ENCODE results near the gene TMEM232.

Gene TMEM232

DNA sequence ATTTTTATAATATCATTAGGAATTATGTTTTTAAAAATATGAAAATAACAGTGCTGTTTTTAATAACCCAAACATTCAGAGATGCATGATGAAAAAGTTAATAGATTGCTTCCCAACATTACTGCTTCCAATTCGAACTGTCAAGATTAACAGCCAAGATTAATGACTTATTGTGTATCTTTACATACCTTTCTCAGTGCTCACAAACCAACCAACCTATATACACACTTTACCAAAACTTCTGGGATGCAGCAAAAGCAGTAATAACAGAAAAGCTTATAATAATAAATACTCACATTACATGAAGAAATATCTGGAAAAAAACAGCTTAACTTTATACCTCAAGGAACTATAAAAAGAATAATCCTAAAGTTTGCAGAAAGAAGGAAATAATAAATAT lies 82.1 kb downstream of the TMEM232 start:
- no peak overlapping the region for H2BK15ac ChIP-seq (ENCODE audit: low read depth, poor library complexity, severe bottlenecking)
- H3K36me3 ChIP-seq (ENCODE audit: control insufficient read depth in 1 of 2, insufficient read depth in 2 of 2, low read depth in 1 of 2, low read length in 2 of 2), result no peaks in the 10 kb centered on the region
- no peak overlapping the region for H2BK120ac ChIP-seq (ENCODE audit: low read depth, low read length)
- H3K9ac ChIP-seq (ENCODE audit: low read length), result no peak overlapping the region
- no peak for DNase-seq
- H4K8ac ChIP-seq (ENCODE audit: low read length), result no peak overlapping the region
- no peak overlapping the region for H2BK5ac ChIP-seq (ENCODE audit: low read depth, low read length, poor library complexity, severe bottlenecking)
- no peak overlapping the region for H3K18ac ChIP-seq (ENCODE audit: low read depth in 1 of 2, low read length in 2 of 2)
- no peak overlapping the region for H3K4ac ChIP-seq (ENCODE audit: low read depth in 1 of 2, low read length in 2 of 2)
- H3K4me1 ChIP-seq (ENCODE audit: control insufficient read depth, insufficient read depth, low read depth, low read length), result no peaks in the 10 kb centered on the region
- no peak overlapping the region for H4K91ac ChIP-seq (ENCODE audit: low read length)
- H3K14ac ChIP-seq (ENCODE audit: low read length in 2 of 2), result no peak overlapping the region
- H3K23ac ChIP-seq (ENCODE audit: low read length in 2 of 2), result no peak overlapping the region
- H3K4me3 ChIP-seq (ENCODE audit: insufficient read depth in 1 of 2, low read depth in 1 of 2, low read length in 2 of 2), result no peak overlapping the region
- no peaks in the 10 kb centered on the region for H3K79me1 ChIP-seq (replicated peaks; ENCODE audit: low read length, poor library complexity, severe bottlenecking)
- H3K9me3 ChIP-seq (ENCODE audit: control insufficient read depth, low read length), result peaks cover 4% of the 10 kb centered on the region
- no peak overlapping the region for H2AFZ ChIP-seq (ENCODE audit: low read depth, low read length)
- H3K4me2 ChIP-seq (ENCODE audit: low read length, poor library complexity, severe bottlenecking), result no peak overlapping the region
- H3K27ac ChIP-seq (ENCODE audit: low read length, poor library complexity, severe bottlenecking), result no peak overlapping the region
- H2BK12ac ChIP-seq (ENCODE audit: low read length in 2 of 2), result no peak overlapping the region
- no peaks in the 10 kb centered on the region for H3K27me3 ChIP-seq (ENCODE audit: control insufficient read depth in 1 of 2, insufficient read depth in 1 of 2, low read length in 2 of 2)
- H2AK5ac ChIP-seq (ENCODE audit: low read length, severe bottlenecking), result no peak overlapping the region
- WGBS, result 44% methylated on average over 1 of the region's 1 CpG

DNA sequence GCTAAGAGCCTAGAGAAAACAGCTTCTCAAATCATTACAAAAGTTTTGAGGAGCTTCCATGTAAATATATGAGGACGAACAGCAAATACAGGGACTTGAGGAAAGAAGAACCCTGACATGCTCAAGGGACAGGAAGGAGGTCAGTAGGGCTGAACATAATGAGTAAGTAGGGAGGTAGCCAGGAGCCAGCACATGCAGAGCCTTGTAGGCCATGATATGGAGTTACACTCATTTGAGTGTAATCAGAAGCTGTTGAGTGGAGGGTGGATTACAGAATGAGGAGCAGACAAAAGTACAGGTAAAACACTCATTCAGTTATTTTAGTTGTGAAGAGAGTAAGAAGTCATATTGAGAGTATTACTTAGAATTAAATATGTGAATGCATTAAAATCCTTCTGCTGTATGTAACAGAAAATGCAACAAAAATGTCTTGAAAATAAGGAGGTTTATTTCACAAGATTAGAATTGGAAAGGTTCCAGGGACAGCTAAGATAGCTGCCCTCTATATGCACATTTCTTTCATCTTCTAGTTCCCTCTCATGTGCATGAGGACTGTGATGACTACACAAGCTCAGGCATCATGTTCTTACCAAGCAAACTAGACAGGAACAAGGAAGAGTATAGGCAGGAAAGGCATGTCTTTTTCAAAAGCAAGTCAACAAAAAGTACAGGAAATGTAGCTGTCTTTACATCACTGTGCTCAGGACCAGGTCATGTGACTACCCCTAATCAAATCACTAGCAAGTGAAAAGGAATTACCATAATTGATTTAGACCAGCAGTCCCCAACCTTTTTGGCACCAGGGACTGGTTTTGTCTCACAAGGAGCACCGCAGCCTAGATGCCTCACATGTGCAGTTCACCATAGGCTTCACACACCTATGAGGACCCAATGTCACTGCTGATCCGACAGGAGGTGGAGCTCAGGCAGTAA lies 87.2 kb downstream of the TMEM232 start:
- Histone ChIP-seq H3K36me3 (ENCODE audit: control insufficient read depth in 1 of 2, insufficient read depth in 2 of 2, low read depth in 1 of 2, low read length in 2 of 2) (no peaks in the 10 kb centered on the region), H3K9me3 (ENCODE audit: control insufficient read depth, low read length) (no peaks in the 10 kb centered on the region), H3K14ac (ENCODE audit: low read length in 2 of 2) (no peak overlapping the region), H2AFZ (ENCODE audit: low read depth, low read length) (no peak overlapping the region), H3K27me3 (ENCODE audit: control insufficient read depth in 1 of 2, insufficient read depth in 1 of 2, low read length in 2 of 2) (no peaks in the 10 kb centered on the region), H4K8ac (ENCODE audit: low read length) (no peak overlapping the region), H2AK5ac (ENCODE audit: low read length, severe bottlenecking) (no peak overlapping the region), H3K27ac (ENCODE audit: low read length, poor library complexity, severe bottlenecking) (no peak overlapping the region), H4K91ac (ENCODE audit: low read length) (no peak overlapping the region), H2BK12ac (ENCODE audit: low read length in 2 of 2) (no peak overlapping the region), H3K4me3 (ENCODE audit: insufficient read depth in 1 of 2, low read depth in 1 of 2, low read length in 2 of 2) (no peak overlapping the region), H3K4me1 (ENCODE audit: control insufficient read depth, insufficient read depth, low read depth, low read length) (no peaks in the 10 kb centered on the region), H2BK15ac (ENCODE audit: low read depth, poor library complexity, severe bottlenecking) (no peak overlapping the region), H3K23ac (ENCODE audit: low read length in 2 of 2) (no peak overlapping the region), H3K4me2 (ENCODE audit: low read length, poor library complexity, severe bottlenecking) (no peak overlapping the region), H2BK5ac (ENCODE audit: low read depth, low read length, poor library complexity, severe bottlenecking) (no peak overlapping the region), H2BK120ac (ENCODE audit: low read depth, low read length) (no peak overlapping the region), H3K79me1 (replicated peaks; ENCODE audit: low read length, poor library complexity, severe bottlenecking) (no peaks in the 10 kb centered on the region), H3K9ac (ENCODE audit: low read length) (no peak overlapping the region), H3K4ac (ENCODE audit: low read depth in 1 of 2, low read length in 2 of 2) (no peak overlapping the region), H3K18ac (ENCODE audit: low read depth in 1 of 2, low read length in 2 of 2) (no peak overlapping the region)
- DNase-seq, result no peak
- WGBS, result 85% methylated on average over 3 of the region's 3 CpGs

DNA sequence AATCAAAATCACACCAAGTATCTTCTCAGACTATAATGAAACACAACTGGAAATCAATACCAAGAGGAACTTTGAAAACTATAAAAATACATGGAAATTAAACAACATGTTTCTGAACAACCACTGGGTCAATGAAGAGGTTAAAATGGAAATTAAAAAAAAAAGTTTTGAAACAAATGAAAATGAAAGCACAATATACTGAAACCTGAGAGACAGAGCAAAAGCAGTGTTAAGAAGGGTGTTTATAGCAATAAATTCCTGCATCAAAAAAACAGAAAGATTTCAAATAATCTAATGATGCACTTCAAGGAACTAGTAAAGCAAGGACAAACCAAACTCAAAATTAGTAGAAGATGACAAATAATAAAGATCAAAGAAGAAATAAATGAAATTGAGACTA lies 92.0 kb downstream of the TMEM232 start:
- Histone ChIP-seq H3K27me3 (ENCODE audit: control insufficient read depth in 1 of 2, insufficient read depth in 1 of 2, low read length in 2 of 2) (no peaks in the 10 kb centered on the region), H4K91ac (ENCODE audit: low read length) (no peak overlapping the region), H3K18ac (ENCODE audit: low read depth in 1 of 2, low read length in 2 of 2) (no peak overlapping the region), H2BK5ac (ENCODE audit: low read depth, low read length, poor library complexity, severe bottlenecking) (no peak overlapping the region), H2AFZ (ENCODE audit: low read depth, low read length) (no peak overlapping the region), H3K4ac (ENCODE audit: low read depth in 1 of 2, low read length in 2 of 2) (no peak overlapping the region), H3K4me2 (ENCODE audit: low read length, poor library complexity, severe bottlenecking) (no peak overlapping the region), H2AK5ac (ENCODE audit: low read length, severe bottlenecking) (no peak overlapping the region), H2BK120ac (ENCODE audit: low read depth, low read length) (no peak overlapping the region), H4K8ac (ENCODE audit: low read length) (no peak overlapping the region), H3K36me3 (ENCODE audit: control insufficient read depth in 1 of 2, insufficient read depth in 2 of 2, low read depth in 1 of 2, low read length in 2 of 2) (no peaks in the 10 kb centered on the region), H2BK15ac (ENCODE audit: low read depth, poor library complexity, severe bottlenecking) (no peak overlapping the region), H3K9me3 (ENCODE audit: control insufficient read depth, low read length) (no peaks in the 10 kb centered on the region), H3K4me1 (ENCODE audit: control insufficient read depth, insufficient read depth, low read depth, low read length) (no peaks in the 10 kb centered on the region), H3K9ac (ENCODE audit: low read length) (no peak overlapping the region), H2BK12ac (ENCODE audit: low read length in 2 of 2) (no peak overlapping the region), H3K23ac (ENCODE audit: low read length in 2 of 2) (no peak overlapping the region), H3K4me3 (ENCODE audit: insufficient read depth in 1 of 2, low read depth in 1 of 2, low read length in 2 of 2) (no peak overlapping the region), H3K27ac (ENCODE audit: low read length, poor library complexity, severe bottlenecking) (no peak overlapping the region), H3K79me1 (replicated peaks; ENCODE audit: low read length, poor library complexity, severe bottlenecking) (no peaks in the 10 kb centered on the region), H3K14ac (ENCODE audit: low read length in 2 of 2) (no peak overlapping the region)
- DNase-seq, result no peak

DNA sequence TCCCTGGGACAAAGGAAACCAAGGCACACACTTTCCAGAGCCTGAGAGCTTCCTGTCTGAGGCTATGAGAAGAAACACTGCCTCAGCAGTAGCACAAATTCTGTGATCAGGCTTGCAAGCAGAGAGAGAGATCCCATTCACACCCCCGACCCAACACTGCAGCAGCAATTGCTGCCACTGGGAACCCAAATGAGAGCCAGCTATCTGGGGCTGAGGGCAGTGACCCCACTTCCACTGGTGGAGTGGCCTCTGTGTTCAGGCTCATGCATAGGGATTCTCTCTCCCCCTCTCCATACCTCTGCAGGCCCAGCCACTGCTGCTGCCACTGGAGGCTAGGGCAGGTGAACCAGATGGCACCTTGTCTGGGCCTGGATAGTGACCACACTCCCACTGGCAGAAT lies 95.2 kb downstream of the TMEM232 start:
- no peaks in the 10 kb centered on the region for H3K4me1 ChIP-seq (ENCODE audit: control insufficient read depth, insufficient read depth, low read depth, low read length)
- no peak overlapping the region for H2BK5ac ChIP-seq (ENCODE audit: low read depth, low read length, poor library complexity, severe bottlenecking)
- no peak for DNase-seq

More for the DNA sequence above, 95.2 kb downstream of the TMEM232 start:
- Histone ChIP-seq H3K4me3 (ENCODE audit: insufficient read depth in 1 of 2, low read depth in 1 of 2, low read length in 2 of 2) (no peak overlapping the region), H3K9ac (ENCODE audit: low read length) (no peak overlapping the region), H3K27me3 (ENCODE audit: control insufficient read depth in 1 of 2, insufficient read depth in 1 of 2, low read length in 2 of 2) (no peaks in the 10 kb centered on the region), H2BK12ac (ENCODE audit: low read length in 2 of 2) (no peak overlapping the region), H3K36me3 (ENCODE audit: control insufficient read depth in 1 of 2, insufficient read depth in 2 of 2, low read depth in 1 of 2, low read length in 2 of 2) (no peaks in the 10 kb centered on the region), H2AFZ (ENCODE audit: low read depth, low read length) (no peak overlapping the region), H3K79me1 (replicated peaks; ENCODE audit: low read length, poor library complexity, severe bottlenecking) (no peaks in the 10 kb centered on the region), H3K23ac (ENCODE audit: low read length in 2 of 2) (no peak overlapping the region), H3K9me3 (ENCODE audit: control insufficient read depth, low read length) (no peaks in the 10 kb centered on the region), H3K4ac (ENCODE audit: low read depth in 1 of 2, low read length in 2 of 2) (no peak overlapping the region), H3K27ac (ENCODE audit: low read length, poor library complexity, severe bottlenecking) (no peak overlapping the region), H4K8ac (ENCODE audit: low read length) (no peak overlapping the region), H3K18ac (ENCODE audit: low read depth in 1 of 2, low read length in 2 of 2) (no peak overlapping the region), H3K4me2 (ENCODE audit: low read length, poor library complexity, severe bottlenecking) (no peak overlapping the region), H4K91ac (ENCODE audit: low read length) (no peak overlapping the region), H2BK15ac (ENCODE audit: low read depth, poor library complexity, severe bottlenecking) (no peak overlapping the region), H2AK5ac (ENCODE audit: low read length, severe bottlenecking) (no peak overlapping the region), H3K14ac (ENCODE audit: low read length in 2 of 2) (peak overlapping the region in 1 of 2 experiments; percentile 73), H2BK120ac (ENCODE audit: low read depth, low read length) (no peak overlapping the region)
- WGBS, result 95% methylated on average over 1 of the region's 1 CpG
